ENCODE measurements around the gene ATP11C.

ATP11C gene

DNA sequence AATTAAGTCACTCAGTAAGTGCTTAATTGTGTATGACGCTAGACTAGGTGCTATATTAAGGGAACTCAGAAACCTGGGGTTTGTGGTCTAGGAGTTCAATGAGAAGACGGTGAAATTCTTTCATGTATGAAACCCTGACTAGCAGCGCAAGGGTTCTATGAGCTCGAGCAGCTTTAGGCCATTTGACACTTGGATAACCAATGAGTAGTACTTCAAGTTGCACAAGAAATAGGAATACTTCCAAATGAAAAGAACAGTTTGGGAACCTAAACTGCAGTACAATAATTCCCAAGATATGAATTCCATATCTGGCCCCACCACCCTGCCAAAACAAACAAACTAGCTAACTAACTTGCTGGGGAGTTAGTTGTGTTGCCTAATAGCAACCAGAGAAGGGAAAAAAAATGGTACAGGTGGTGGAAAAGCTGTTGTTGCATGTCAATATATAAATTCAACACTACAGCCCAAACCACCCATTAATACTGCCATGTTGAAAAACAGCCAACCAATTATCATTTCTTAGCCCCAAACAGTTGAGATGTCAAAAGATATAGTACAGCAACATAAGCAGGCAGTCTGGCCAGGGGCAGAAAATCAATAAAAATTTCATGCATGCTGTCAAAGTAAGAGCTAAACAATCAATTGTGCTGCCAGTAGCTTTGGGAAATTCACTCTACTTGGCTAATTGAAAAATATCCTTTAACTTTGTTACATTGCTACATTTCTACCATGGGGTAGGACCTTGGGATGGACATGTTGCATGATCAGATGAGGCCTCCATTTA lies 170.3 kb downstream of the ATP11C start:
- no peak overlapping the region for H3K4me3 ChIP-seq (IDR thresholded peaks at IDR 0.05; ENCODE audit: insufficient read depth, low read depth, low read length)
- no peaks in the 10 kb centered on the region for H3K27me3 ChIP-seq (ENCODE audit: insufficient read depth, low read depth)

DNA sequence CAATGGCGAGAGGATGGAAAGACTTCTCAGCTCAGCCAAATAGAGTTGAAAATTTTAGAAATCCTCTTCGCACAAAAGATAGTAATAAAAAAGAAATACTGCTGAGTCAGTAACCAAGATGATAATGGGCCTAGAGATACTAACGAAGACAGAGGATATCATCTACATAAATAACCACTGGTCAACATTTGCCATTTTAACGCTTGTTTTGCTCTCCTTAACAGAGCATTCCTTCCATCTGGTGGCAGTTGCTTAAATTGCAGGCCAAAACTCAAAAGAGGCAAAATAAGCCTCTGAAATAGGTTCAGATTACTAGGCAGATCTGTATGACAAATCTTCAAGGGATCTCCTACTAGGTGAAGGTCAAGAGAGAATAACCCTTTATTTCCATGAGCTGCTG lies 173.2 kb downstream of the ATP11C start:
- H3K27ac ChIP-seq: no peak overlapping the region
- H3K27me3 ChIP-seq (ENCODE audit: insufficient read depth, low read depth): no peaks in the 10 kb centered on the region
- H3K4me2 ChIP-seq: no peak overlapping the region
- no peaks in the 10 kb centered on the region for H3K36me3 ChIP-seq (ENCODE audit: insufficient read depth)
- no peak overlapping the region for H3K4me3 ChIP-seq (IDR thresholded peaks at IDR 0.05; ENCODE audit: insufficient read depth, low read depth, low read length)
- H2AFZ ChIP-seq (ENCODE audit: low read depth): no peak overlapping the region
- no peaks in the 10 kb centered on the region for H4K20me1 ChIP-seq (ENCODE audit: insufficient read depth)
- H3K79me2 ChIP-seq (ENCODE audit: insufficient read depth, low read depth): no peaks in the 10 kb centered on the region
- TF ChIP-seq, protein P1, sequence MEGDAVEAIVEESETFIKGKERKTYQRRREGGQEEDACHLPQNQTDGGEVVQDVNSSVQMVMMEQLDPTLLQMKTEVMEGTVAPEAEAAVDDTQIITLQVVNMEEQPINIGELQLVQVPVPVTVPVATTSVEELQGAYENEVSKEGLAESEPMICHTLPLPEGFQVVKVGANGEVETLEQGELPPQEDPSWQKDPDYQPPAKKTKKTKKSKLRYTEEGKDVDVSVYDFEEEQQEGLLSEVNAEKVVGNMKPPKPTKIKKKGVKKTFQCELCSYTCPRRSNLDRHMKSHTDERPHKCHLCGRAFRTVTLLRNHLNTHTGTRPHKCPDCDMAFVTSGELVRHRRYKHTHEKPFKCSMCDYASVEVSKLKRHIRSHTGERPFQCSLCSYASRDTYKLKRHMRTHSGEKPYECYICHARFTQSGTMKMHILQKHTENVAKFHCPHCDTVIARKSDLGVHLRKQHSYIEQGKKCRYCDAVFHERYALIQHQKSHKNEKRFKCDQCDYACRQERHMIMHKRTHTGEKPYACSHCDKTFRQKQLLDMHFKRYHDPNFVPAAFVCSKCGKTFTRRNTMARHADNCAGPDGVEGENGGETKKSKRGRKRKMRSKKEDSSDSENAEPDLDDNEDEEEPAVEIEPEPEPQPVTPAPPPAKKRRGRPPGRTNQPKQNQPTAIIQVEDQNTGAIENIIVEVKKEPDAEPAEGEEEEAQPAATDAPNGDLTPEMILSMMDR (conservative IDR thresholded peaks at IDR 0.05; ENCODE audit: low read depth, low read length): peak; percentile 37; the same call in 1 of the 2 replicates
- no peak overlapping the region for H3K9ac ChIP-seq
- H3K4me1 ChIP-seq (ENCODE audit: low read depth, poor library complexity, severe bottlenecking): no peaks in the 10 kb centered on the region

More for the DNA sequence above, 170.3 kb downstream of the ATP11C start:
- Histone ChIP-seq H3K27ac (no peak overlapping the region), H4K20me1 (ENCODE audit: insufficient read depth) (no peaks in the 10 kb centered on the region), H3K36me3 (ENCODE audit: insufficient read depth) (no peaks in the 10 kb centered on the region), H3K4me1 (ENCODE audit: low read depth, poor library complexity, severe bottlenecking) (peaks cover 10% of the 10 kb centered on the region), H3K9ac (no peak overlapping the region), H3K79me2 (ENCODE audit: insufficient read depth, low read depth) (no peaks in the 10 kb centered on the region), H2AFZ (ENCODE audit: low read depth) (no peak overlapping the region), H3K4me2 (no peak overlapping the region)
- TF ChIP-seq, protein P1 (conservative IDR thresholded peaks at IDR 0.05; ENCODE audit: low read depth, low read length): no peak

DNA sequence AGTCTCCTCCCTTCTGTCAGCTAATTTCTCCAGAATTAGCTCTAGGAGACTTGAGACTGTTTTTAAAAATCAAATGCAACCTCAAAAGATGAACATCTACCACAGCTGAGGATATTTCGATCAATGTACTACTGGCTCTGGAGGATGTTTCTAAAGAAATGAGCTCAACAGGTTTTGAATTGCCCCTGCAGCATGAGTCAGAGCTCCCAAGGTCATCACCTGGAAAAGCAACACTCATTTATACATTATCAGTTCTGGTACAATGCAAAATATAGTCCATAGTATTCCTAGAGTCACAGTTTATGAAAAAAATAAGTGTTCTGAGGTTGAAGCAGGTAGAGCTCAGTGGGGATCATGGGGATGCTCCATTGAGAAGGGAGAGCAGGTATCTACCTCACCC lies 174.0 kb downstream of the ATP11C start:
- Histone ChIP-seq H3K79me2 (ENCODE audit: insufficient read depth, low read depth) (no peaks in the 10 kb centered on the region), H3K36me3 (ENCODE audit: insufficient read depth) (no peaks in the 10 kb centered on the region), H3K9ac (no peak overlapping the region), H4K20me1 (ENCODE audit: insufficient read depth) (no peaks in the 10 kb centered on the region), H3K27me3 (ENCODE audit: insufficient read depth, low read depth) (no peaks in the 10 kb centered on the region), H3K4me1 (ENCODE audit: low read depth, poor library complexity, severe bottlenecking) (no peaks in the 10 kb centered on the region), H3K4me2 (no peak overlapping the region), H3K27ac (no peak overlapping the region), H3K4me3 (IDR thresholded peaks at IDR 0.05; ENCODE audit: insufficient read depth, low read depth, low read length) (no peak overlapping the region), H2AFZ (ENCODE audit: low read depth) (no peak overlapping the region)
- TF ChIP-seq, protein P1 (conservative IDR thresholded peaks at IDR 0.05; ENCODE audit: low read depth, low read length): no peak

DNA sequence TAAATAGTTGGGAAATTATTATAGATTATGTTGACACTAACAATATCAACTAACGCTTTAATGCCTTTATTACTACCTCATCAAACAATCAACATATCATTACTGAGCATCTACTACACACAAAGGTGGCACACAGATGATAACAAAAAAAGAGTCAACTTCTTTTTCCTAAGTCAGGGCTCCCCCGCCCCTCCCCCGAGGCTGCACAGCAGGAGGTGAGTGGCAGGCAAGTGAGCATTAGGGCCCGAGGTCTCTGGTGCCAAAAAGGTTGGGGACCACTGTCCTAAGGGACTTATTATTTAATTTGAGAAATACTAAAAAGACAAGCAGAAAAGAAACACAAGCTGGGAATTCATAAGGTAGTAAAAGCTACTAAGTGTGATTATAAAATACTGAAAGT lies 174.6 kb downstream of the ATP11C start:
- no peaks in the 10 kb centered on the region for H3K4me1 ChIP-seq (ENCODE audit: low read depth, poor library complexity, severe bottlenecking)
- no peaks in the 10 kb centered on the region for H3K79me2 ChIP-seq (ENCODE audit: insufficient read depth, low read depth)
- TF ChIP-seq, protein P1 (conservative IDR thresholded peaks at IDR 0.05; ENCODE audit: low read depth, low read length): no peak
- H3K36me3 ChIP-seq (ENCODE audit: insufficient read depth): no peaks in the 10 kb centered on the region
- H3K27ac ChIP-seq: no peak overlapping the region
- no peak overlapping the region for H2AFZ ChIP-seq (ENCODE audit: low read depth)
- H4K20me1 ChIP-seq (ENCODE audit: insufficient read depth): no peaks in the 10 kb centered on the region
- no peak overlapping the region for H3K4me2 ChIP-seq
- no peak overlapping the region for H3K4me3 ChIP-seq (IDR thresholded peaks at IDR 0.05; ENCODE audit: insufficient read depth, low read depth, low read length)
- no peak overlapping the region for H3K9ac ChIP-seq
- no peaks in the 10 kb centered on the region for H3K27me3 ChIP-seq (ENCODE audit: insufficient read depth, low read depth)
